IMR-90 (cell line): ENCODE measurements around the gene TIMM17B. TPM values are rescaled to one million over a fixed set of nuclear protein-coding genes. Genes with fewer than 3 reads are reported as not detected.
A peak's percentile ranks its signal among the peaks of the same experiment; 100 is the strongest.

Experiments
- ATAC-seq: fragments of 200-7000 bp; cut with Tn5 transposase; 2 replicates; pipeline ENCODE4 v1.9.1; 2020; ENCODE audit warnings: low read depth, mild to moderate bottlenecking, moderate library complexity
- BruUV-seq: library from RNA; stranded (reverse); fragments of 400-500 nt; replicated peaks from 2 replicates; lab custom pipeline; 2021; lab: Mats Ljungman, UMichigan
- CTCF ChIA-PET: fragments of 300-600 bp; formaldehyde crosslinking; extraction: SDS; loops from one replicate; lab custom pipeline; 2021; ENCODE audit warnings: antibody characterized with exemption; lab: Yijun Ruan, JAX
- POLR2A ChIA-PET: fragments of 300-600 bp; sonication (Branson Sonifier 250); formaldehyde crosslinking; loops from one replicate; lab custom pipeline; 2022; ENCODE audit warnings: antibody characterized with exemption; ENCODE audit not compliant: unreplicated experiment; lab: Charles Lee
- DNase-seq: peaks from one replicate; pipeline ENCODE4 v3.0.0; 2013
- H2AFZ ChIP-seq: replicated peaks from 2 replicates; pipeline ENCODE3; 2013; ENCODE audit warnings: low read length, mild to moderate bottlenecking; ENCODE audit not compliant: poor library complexity
- H2AK5ac ChIP-seq: 2 replicates; pipeline ENCODE4 v1.6.1; 2013; ENCODE audit warnings: low read depth, low read length, inconsistent platforms
- H2AK9ac ChIP-seq: replicated peaks from 2 replicates; pipeline ENCODE3; 2013; ENCODE audit warnings: mild to moderate bottlenecking, low read depth, low read length, moderate library complexity; ENCODE audit not compliant: poor library complexity
- H2BK120ac ChIP-seq: 2 replicates; pipeline ENCODE4 v1.6.1; 2013; ENCODE audit warnings: low read depth, low read length, inconsistent platforms
- H2BK15ac ChIP-seq: 3 replicates; pipeline ENCODE4 v1.6.1; 2013; ENCODE audit warnings: low read depth, low read length, inconsistent platforms
- H2BK20ac ChIP-seq: 2 replicates; pipeline ENCODE4 v1.6.1; 2013; ENCODE audit warnings: low read depth, mild to moderate bottlenecking, inconsistent platforms, low read length, moderate library complexity
- H2BK5ac ChIP-seq: 2 replicates; pipeline ENCODE4 v1.6.1; 2013; ENCODE audit warnings: mild to moderate bottlenecking, low read depth, low read length, inconsistent platforms; ENCODE audit not compliant: poor library complexity, severe bottlenecking
- H3K14ac ChIP-seq: replicated peaks from 2 replicates; pipeline ENCODE4 v1.6.1; 2013; ENCODE audit warnings: low read depth, low read length, inconsistent platforms
- H3K18ac ChIP-seq: 2 replicates; pipeline ENCODE4 v1.6.1; 2013; ENCODE audit warnings: low read depth, low read length, control low read depth
- H3K23ac ChIP-seq: 2 replicates; pipeline ENCODE4 v1.6.1; 2013; ENCODE audit warnings: low read depth, low read length, inconsistent platforms
- H3K27ac ChIP-seq: 2 replicates; pipeline ENCODE4 v1.5.1; 2013; ENCODE audit warnings: mild to moderate bottlenecking, control low read depth, low read length; ENCODE audit not compliant: insufficient read depth
- H3K27me3 ChIP-seq: 2 replicates; pipeline ENCODE4 v1.6.1; 2013; ENCODE audit warnings: low read length; ENCODE audit not compliant: control insufficient read depth, insufficient read depth
- H3K36me3 ChIP-seq: 2 replicates; pipeline ENCODE4 v1.6.1; 2013; ENCODE audit warnings: low read length, mixed read lengths; ENCODE audit not compliant: control insufficient read depth, insufficient read depth
- H3K4ac ChIP-seq: 2 replicates; pipeline ENCODE4 v1.6.1; 2013; ENCODE audit warnings: low read depth, low read length, inconsistent platforms
- H3K4me1 ChIP-seq: 2 replicates; pipeline ENCODE4 v1.6.1; 2013; ENCODE audit warnings: low read length, mixed read lengths; ENCODE audit not compliant: control insufficient read depth, insufficient read depth
- H3K4me2 ChIP-seq: 2 replicates; pipeline ENCODE4 v1.6.1; 2013; ENCODE audit warnings: low read depth, mild to moderate bottlenecking, control low read depth, low read length, moderate library complexity
- H3K4me3 ChIP-seq: 2 replicates; pipeline ENCODE4 v1.5.1; 2013; ENCODE audit warnings: low read depth, mild to moderate bottlenecking, control low read depth, low read length, moderate library complexity; ENCODE audit not compliant: insufficient read depth
- H3K56ac ChIP-seq: 2 replicates; pipeline ENCODE4 v1.6.1; 2013; ENCODE audit warnings: low read length, inconsistent platforms; ENCODE audit not compliant: insufficient read depth; ENCODE audit errors: extremely low read depth
- H3K79me1 ChIP-seq, 2 experiments: 2 replicates each; pipeline ENCODE4 v1.6.1; 2013; ENCODE audit warnings: low read length in 2 of 2, inconsistent platforms in 1 of 2, low read depth in 1 of 2
- H3K9ac ChIP-seq: 2 replicates; pipeline ENCODE4 v1.6.1; 2013; ENCODE audit warnings: low read depth, low read length, control low read depth
- H3K9me1 ChIP-seq: 2 replicates; pipeline ENCODE4 v1.6.1; 2013; ENCODE audit warnings: low read length, inconsistent platforms; ENCODE audit not compliant: insufficient read depth
- H3K9me3 ChIP-seq: 2 replicates; pipeline ENCODE4 v1.6.1; 2013; ENCODE audit warnings: low read length; ENCODE audit not compliant: control insufficient read depth, insufficient read depth
- H4K20me1 ChIP-seq: 2 replicates; pipeline ENCODE4 v1.6.1; 2013; ENCODE audit warnings: low read length, inconsistent platforms; ENCODE audit not compliant: insufficient read depth
- H4K5ac ChIP-seq: 2 replicates; pipeline ENCODE4 v1.6.1; 2013; ENCODE audit warnings: mild to moderate bottlenecking, low read depth, low read length, control low read depth
- H4K8ac ChIP-seq, 2 experiments: 2 replicates each; pipeline ENCODE4 v1.6.1; 2013; ENCODE audit warnings: low read depth in 2 of 2, low read length in 2 of 2, control low read depth in 1 of 2, inconsistent platforms in 1 of 2
- H4K91ac ChIP-seq: 2 replicates; pipeline ENCODE4 v1.6.1; 2013; ENCODE audit warnings: low read depth, low read length, inconsistent platforms; ENCODE audit not compliant: insufficient read depth
- CHD1 ChIP-seq: IDR thresholded peaks from 2 replicates; pipeline ENCODE4 v1.6.1; 2012; ENCODE audit warnings: low read depth, low read length, improper control_type of control experiment
- MXI1 ChIP-seq: IDR thresholded peaks from 2 replicates; pipeline ENCODE4 v1.6.1; 2012; ENCODE audit warnings: low read depth, mild to moderate bottlenecking, low read length, moderate library complexity, borderline replicate concordance
- NFE2L2 ChIP-seq: fragments of 150-350 bp; IDR thresholded peaks from 2 replicates; pipeline ENCODE4 v1.6.1; 2016; ENCODE audit warnings: low read depth, mild to moderate bottlenecking, low read length
- POLR2A ChIP-seq: IDR thresholded peaks from 2 replicates; pipeline ENCODE4 v1.6.1; 2012; ENCODE audit warnings: mild to moderate bottlenecking, low read depth, low read length
- RAD21 ChIP-seq: IDR thresholded peaks from 2 replicates; pipeline ENCODE4 v1.6.1; 2012; ENCODE audit warnings: low read length, improper control_type of control experiment
- SMC3 ChIP-seq: fragments of 150-350 bp; IDR thresholded peaks from 2 replicates; pipeline ENCODE4 v1.6.1; 2016; ENCODE audit warnings: low read depth, mild to moderate bottlenecking, antibody characterized with exemption, low read length, moderate library complexity
- WGBS, 2 experiments: methylation state at CpG; one replicate each; pipeline versions ENCODE4 v1.1.5 to v1.1.7; 2013; ENCODE audit warnings: missing lambda C conversion rate in 2 of 2; ENCODE audit not compliant: insufficient read length in 1 of 2; ENCODE audit errors: extremely low coverage in 2 of 2; 5-methylcytosine and 5-hydroxymethylcytosine counted together
- dilution Hi-C: fragments of 300-500 bp; cut with HindIII; formaldehyde crosslinking; loops from one replicate; pipeline ENCODE4 v1.14.3; 2018; ENCODE audit warnings: low sequenced_read_pairs; ENCODE audit not compliant: unreplicated experiment
- in situ Hi-C: fragments of 300-500 bp; cut with MboI; formaldehyde crosslinking; loops from 3 replicates; pipeline ENCODE4 v1.14.3; 2019; ENCODE audit warnings: low sequenced_read_pairs, inconsistent platforms, mixed read lengths
- intact Hi-C: fragments of 100-400 bp; cut with micrococcal nuclease; formaldehyde crosslinking; loops from 2 replicates; pipeline ENCODE4 v1.10.0; 2022
- polyA plus RNA-seq, 3 experiments: library from polyadenylated mRNA; depleted of rRNA; stranded (reverse); fragments of >200 nt; gene quantifications; 2 replicates each; pipeline ENCODE4 v1.2.3, GENCODE V29; 2012; ENCODE audit warnings: low replicate concordance in 1 of 3
- total RNA-seq: library from RNA; depleted of rRNA; stranded (reverse); fragments of >200 nt; gene quantifications from 2 replicates; pipeline ENCODE4 v1.2.3, GENCODE V29; 2012
- TF ChIP-seq, protein P1 (sequence below): conservative IDR thresholded peaks from 2 replicates; pipeline ENCODE4 v1.5.1; 2012; ENCODE audit warnings: mild to moderate bottlenecking, low read depth, low read length, improper control_type of control experiment

The TIMM17B gene
- total and polyA plus RNA-seq, 2 of the 4 experiments (the other 2 are of a cell fraction) = 28.7 to 73.6 TPM

DNA sequence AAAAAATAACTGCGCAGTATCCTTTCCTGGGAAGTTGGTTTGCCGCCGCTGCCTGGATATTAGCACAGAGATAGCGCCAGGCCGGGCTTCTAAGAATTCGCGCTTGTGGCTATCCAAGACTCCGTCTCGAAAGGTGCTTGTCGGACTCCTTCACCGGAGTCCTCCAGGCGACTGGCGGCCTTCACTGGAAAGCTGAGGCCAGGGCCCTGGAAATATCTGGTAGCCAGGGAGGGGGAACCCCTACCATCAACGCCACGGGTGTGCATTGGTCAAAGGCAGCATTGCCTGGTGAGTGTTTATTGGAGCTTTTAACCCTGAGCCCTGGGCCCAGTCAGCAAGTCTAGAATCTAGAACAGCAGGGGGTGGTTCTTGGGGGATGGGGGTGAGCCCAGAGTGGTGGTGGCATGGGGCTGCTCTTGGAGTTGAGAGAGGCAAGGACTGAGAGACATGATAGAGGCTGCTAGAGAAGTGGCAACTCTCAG is 21.8 kb upstream of the TIMM17B start:
- Histone ChIP-seq H3K36me3 (peaks cover 12% of the 10 kb centered on the region), H4K8ac (no peak overlapping the region), H3K14ac (no peak overlapping the region), H3K27ac (no peak overlapping the region), H2AK9ac (peak overlapping the region; percentile 3), H3K23ac (no peak overlapping the region), H3K4me2 (peak overlapping the region; percentile 56), H3K4me3 (peak overlapping the region; percentile 57), H4K20me1 (peaks cover 16% of the 10 kb centered on the region; the same call in 1 of the 2 replicates), H3K9me3 (no peaks in the 10 kb centered on the region; the same call in 1 of the 2 replicates), H2BK15ac (no peak overlapping the region), H2BK20ac (no peak overlapping the region), H3K79me1 (peaks cover 4 to 21% of the 10 kb centered on the region in 2 experiments; a peak in 2 of 4 replicates), H4K5ac (no peak overlapping the region), H2BK5ac (no peak overlapping the region), H3K4ac (no peak overlapping the region), H2AK5ac (no peak overlapping the region), H3K27me3 (no peaks in the 10 kb centered on the region), H3K18ac (no peak overlapping the region), H2AFZ (peak overlapping the region; percentile 85), H3K9me1 (peaks cover 5% of the 10 kb centered on the region; the same call in 1 of the 2 replicates), H4K91ac (no peak overlapping the region), H3K4me1 (peaks cover 3% of the 10 kb centered on the region; the same call in 1 of the 2 replicates), H3K56ac (no peak overlapping the region), H3K9ac (no peak overlapping the region), H2BK120ac (no peak overlapping the region)
- peak; percentile 3; the same call in 1 of the 2 replicates for ATAC-seq
- dilution Hi-C loops = no loop called here
- DNase-seq = no peak
- in situ Hi-C loops = no loop called here
- no TSS peak for BruUV-seq
- intact Hi-C loops = loop anchor here (5.0 kb wide), 1 partner anchor 123 kb away; the partner anchor contains the start of gene TFE3
- ChIA-PET CTCF (no interaction called here), POLR2A (no interaction called here)
- WGBS, 2 experiments = 52% methylated on average over 6 of the region's 15 CpGs; no CpG with 5 or more reads in 1 of the 2 experiments
- TF ChIP-seq NFE2L2 (no peak), SMC3 (no peak), POLR2A (no peak), CHD1 (no peak), MXI1 (no peak), RAD21 (no peak)
- TF ChIP-seq, protein P1, sequence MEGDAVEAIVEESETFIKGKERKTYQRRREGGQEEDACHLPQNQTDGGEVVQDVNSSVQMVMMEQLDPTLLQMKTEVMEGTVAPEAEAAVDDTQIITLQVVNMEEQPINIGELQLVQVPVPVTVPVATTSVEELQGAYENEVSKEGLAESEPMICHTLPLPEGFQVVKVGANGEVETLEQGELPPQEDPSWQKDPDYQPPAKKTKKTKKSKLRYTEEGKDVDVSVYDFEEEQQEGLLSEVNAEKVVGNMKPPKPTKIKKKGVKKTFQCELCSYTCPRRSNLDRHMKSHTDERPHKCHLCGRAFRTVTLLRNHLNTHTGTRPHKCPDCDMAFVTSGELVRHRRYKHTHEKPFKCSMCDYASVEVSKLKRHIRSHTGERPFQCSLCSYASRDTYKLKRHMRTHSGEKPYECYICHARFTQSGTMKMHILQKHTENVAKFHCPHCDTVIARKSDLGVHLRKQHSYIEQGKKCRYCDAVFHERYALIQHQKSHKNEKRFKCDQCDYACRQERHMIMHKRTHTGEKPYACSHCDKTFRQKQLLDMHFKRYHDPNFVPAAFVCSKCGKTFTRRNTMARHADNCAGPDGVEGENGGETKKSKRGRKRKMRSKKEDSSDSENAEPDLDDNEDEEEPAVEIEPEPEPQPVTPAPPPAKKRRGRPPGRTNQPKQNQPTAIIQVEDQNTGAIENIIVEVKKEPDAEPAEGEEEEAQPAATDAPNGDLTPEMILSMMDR = no peak
